Measurements from ENCODE around the gene PRPF40A. TPM values are rescaled to one million over a fixed set of nuclear protein-coding genes. Genes with fewer than 3 reads are reported as not detected.
A peak's percentile ranks its signal among the peaks of the same experiment; 100 is the strongest.

The PRPF40A gene
- total RNA-seq, 1 donor from 2014 or later: 131 TPM

DNA sequence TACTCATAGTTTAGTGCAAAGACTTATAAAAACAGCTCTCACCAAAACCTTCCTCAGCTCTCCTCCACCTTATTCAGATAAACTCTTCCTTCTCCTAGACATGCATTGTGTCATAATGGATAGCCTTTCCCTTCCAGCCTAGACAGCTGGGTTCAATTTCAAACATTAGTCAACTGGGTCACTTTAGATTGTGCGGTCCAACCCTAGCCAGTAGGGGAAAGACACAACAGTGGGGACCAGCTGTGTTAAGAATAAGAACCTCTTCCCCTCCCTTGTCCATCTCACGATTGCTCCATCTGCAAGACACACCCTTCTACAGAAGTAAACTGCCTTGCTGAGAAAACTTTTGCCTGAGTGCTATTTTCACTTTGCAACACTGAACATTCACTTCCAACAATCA is 8.5 kb downstream of the PRPF40A start:
- H3K79me2 ChIP-seq (ENCODE audit: insufficient read depth, low read length): peaks cover 100% of the 10 kb centered on the region
- no peaks in the 10 kb centered on the region for H3K27me3 ChIP-seq (ENCODE audit: insufficient read depth, low read length)
- Mint-ChIP-seq H3K27ac (ENCODE audit: unreplicated experiment) (no peak overlapping the region), H3K4me3 (ENCODE audit: unreplicated experiment) (no peak overlapping the region), H3K27me3 (ENCODE audit: low read depth, unreplicated experiment) (no peaks in the 10 kb centered on the region), H3K4me1 (ENCODE audit: low read depth, unreplicated experiment) (peaks cover 6% of the 10 kb centered on the region), H3K9me3 (ENCODE audit: unreplicated experiment) (no peaks in the 10 kb centered on the region), H3K36me3 (ENCODE audit: low read depth, unreplicated experiment) (peaks cover 23% of the 10 kb centered on the region)
- no peak overlapping the region for H3K27ac ChIP-seq (ENCODE audit: low read depth, low read length)
- H3K4me3 ChIP-seq (ENCODE audit: insufficient read depth, low read depth, low read length): no peak overlapping the region
- no peak for DNase-seq (ENCODE audit: low read depth)
- peaks cover 18% of the 10 kb centered on the region for H3K36me3 ChIP-seq (ENCODE audit: insufficient read depth, low read length)
- no peak overlapping the region for H3K4me2 ChIP-seq (ENCODE audit: low read length)
- H3K9ac ChIP-seq (ENCODE audit: low read length): no peak overlapping the region
- no peak overlapping the region for H2AFZ ChIP-seq (ENCODE audit: low read depth, low read length)
- TF ChIP-seq, protein P1, sequence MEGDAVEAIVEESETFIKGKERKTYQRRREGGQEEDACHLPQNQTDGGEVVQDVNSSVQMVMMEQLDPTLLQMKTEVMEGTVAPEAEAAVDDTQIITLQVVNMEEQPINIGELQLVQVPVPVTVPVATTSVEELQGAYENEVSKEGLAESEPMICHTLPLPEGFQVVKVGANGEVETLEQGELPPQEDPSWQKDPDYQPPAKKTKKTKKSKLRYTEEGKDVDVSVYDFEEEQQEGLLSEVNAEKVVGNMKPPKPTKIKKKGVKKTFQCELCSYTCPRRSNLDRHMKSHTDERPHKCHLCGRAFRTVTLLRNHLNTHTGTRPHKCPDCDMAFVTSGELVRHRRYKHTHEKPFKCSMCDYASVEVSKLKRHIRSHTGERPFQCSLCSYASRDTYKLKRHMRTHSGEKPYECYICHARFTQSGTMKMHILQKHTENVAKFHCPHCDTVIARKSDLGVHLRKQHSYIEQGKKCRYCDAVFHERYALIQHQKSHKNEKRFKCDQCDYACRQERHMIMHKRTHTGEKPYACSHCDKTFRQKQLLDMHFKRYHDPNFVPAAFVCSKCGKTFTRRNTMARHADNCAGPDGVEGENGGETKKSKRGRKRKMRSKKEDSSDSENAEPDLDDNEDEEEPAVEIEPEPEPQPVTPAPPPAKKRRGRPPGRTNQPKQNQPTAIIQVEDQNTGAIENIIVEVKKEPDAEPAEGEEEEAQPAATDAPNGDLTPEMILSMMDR (IDR thresholded peaks at IDR 0.05; ENCODE audit: insufficient read depth, low read depth, low read length): no peak
- no peak for TF ChIP-seq EZH2 (IDR thresholded peaks at IDR 0.05; ENCODE audit: insufficient read depth, low read length)
- H3K9me3 ChIP-seq (ENCODE audit: insufficient read depth, low read depth, low read length): no peaks in the 10 kb centered on the region
- FAIRE-seq: no peak
- peaks cover 86% of the 10 kb centered on the region for H4K20me1 ChIP-seq (ENCODE audit: insufficient read depth, low read length)
- peaks cover 2% of the 10 kb centered on the region for H3K4me1 ChIP-seq (ENCODE audit: insufficient read depth, low read length)

DNA sequence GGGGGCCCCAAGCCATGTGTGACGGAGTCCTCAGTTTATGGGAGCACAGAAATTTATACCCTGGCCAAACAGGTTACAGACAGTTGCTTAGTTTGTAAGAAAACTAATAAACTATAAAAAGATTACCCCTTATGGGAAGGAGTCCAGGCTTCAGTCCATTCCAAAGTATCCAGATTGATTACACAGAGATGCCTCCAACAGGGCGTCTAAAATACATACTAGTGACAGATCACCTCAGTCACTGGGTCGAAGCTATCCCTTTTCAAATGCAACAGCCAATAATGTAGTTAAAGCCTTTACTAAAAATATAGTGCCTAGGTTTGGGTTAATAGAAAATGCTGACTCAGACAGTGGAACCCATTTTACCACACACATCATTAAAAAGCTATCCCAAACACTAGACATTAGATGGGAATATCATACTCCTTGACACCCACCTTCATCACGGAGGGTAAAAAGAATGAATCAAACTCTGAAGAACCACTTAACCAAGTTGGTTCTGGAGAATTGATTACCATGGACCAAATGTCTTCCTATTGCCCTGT is 10.7 kb downstream of the PRPF40A start:
- TF ChIP-seq EZH2 (IDR thresholded peaks at IDR 0.05; ENCODE audit: insufficient read depth, low read length): no peak
- TF ChIP-seq, protein P1 (IDR thresholded peaks at IDR 0.05; ENCODE audit: insufficient read depth, low read depth, low read length): no peak
- peaks cover 95% of the 10 kb centered on the region for H4K20me1 ChIP-seq (ENCODE audit: insufficient read depth, low read length)
- no peaks in the 10 kb centered on the region for H3K9me3 Mint-ChIP-seq (ENCODE audit: unreplicated experiment)
- DNase-seq (ENCODE audit: low read depth) (no peak), FAIRE-seq (no peak)
- peaks cover 16% of the 10 kb centered on the region for H3K4me1 Mint-ChIP-seq (ENCODE audit: low read depth, unreplicated experiment)
- H3K4me3 ChIP-seq (ENCODE audit: insufficient read depth, low read depth, low read length): no peak overlapping the region
- H3K79me2 ChIP-seq (ENCODE audit: insufficient read depth, low read length): peaks cover 100% of the 10 kb centered on the region
- H3K4me3 Mint-ChIP-seq (ENCODE audit: unreplicated experiment): no peak overlapping the region
- peak overlapping the region; percentile 82 for H3K27ac Mint-ChIP-seq (ENCODE audit: unreplicated experiment)
- H3K27ac ChIP-seq (ENCODE audit: low read depth, low read length): no peak overlapping the region
- peaks cover 5% of the 10 kb centered on the region for H3K36me3 ChIP-seq (ENCODE audit: insufficient read depth, low read length)
- no peak overlapping the region for H3K9ac ChIP-seq (ENCODE audit: low read length)
- H3K27me3 Mint-ChIP-seq (ENCODE audit: low read depth, unreplicated experiment): no peaks in the 10 kb centered on the region
- H3K4me1 ChIP-seq (ENCODE audit: insufficient read depth, low read length): no peaks in the 10 kb centered on the region
- peaks cover 32% of the 10 kb centered on the region for H3K36me3 Mint-ChIP-seq (ENCODE audit: low read depth, unreplicated experiment)
- H3K4me2 ChIP-seq (ENCODE audit: low read length): no peak overlapping the region
- no peaks in the 10 kb centered on the region for H3K9me3 ChIP-seq (ENCODE audit: insufficient read depth, low read depth, low read length)
- no peaks in the 10 kb centered on the region for H3K27me3 ChIP-seq (ENCODE audit: insufficient read depth, low read length)
- no peak overlapping the region for H2AFZ ChIP-seq (ENCODE audit: low read depth, low read length)

DNA sequence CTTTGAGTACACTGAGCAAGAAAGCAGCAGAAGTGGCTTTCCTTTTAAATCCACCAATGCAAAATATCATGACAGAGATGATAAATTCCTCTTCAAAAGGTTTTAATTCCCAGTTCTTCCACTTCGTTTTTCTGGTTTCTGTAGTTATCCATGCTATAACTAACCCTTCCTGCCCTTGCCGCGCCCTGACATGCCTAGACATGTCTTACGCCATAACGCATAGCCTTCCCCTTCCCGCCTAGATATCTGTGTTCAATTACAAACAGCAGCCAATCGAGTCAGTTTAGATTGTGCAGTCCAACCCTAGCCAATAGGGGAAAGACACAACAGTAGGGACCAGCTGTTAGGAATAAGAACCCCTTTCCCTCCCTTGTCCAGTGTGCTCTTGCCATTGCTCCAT is 16.1 kb downstream of the PRPF40A start:
- H3K36me3 ChIP-seq (ENCODE audit: insufficient read depth, low read length): no peaks in the 10 kb centered on the region
- no peak for FAIRE-seq
- H3K27me3 ChIP-seq (ENCODE audit: insufficient read depth, low read length): no peaks in the 10 kb centered on the region
- Mint-ChIP-seq H3K27ac (ENCODE audit: unreplicated experiment) (no peak overlapping the region), H3K27me3 (ENCODE audit: low read depth, unreplicated experiment) (no peaks in the 10 kb centered on the region), H3K4me1 (ENCODE audit: low read depth, unreplicated experiment) (peaks cover 22% of the 10 kb centered on the region), H3K4me3 (ENCODE audit: unreplicated experiment) (peak overlapping the region; percentile 51), H3K9me3 (ENCODE audit: unreplicated experiment) (no peaks in the 10 kb centered on the region), H3K36me3 (ENCODE audit: low read depth, unreplicated experiment) (peaks cover 14% of the 10 kb centered on the region)
- no peak for DNase-seq (ENCODE audit: low read depth)
- H3K4me1 ChIP-seq (ENCODE audit: insufficient read depth, low read length): no peaks in the 10 kb centered on the region
- H3K79me2 ChIP-seq (ENCODE audit: insufficient read depth, low read length): peaks cover 100% of the 10 kb centered on the region
- TF ChIP-seq EZH2 (IDR thresholded peaks at IDR 0.05; ENCODE audit: insufficient read depth, low read length): no peak
- TF ChIP-seq, protein P1 (IDR thresholded peaks at IDR 0.05; ENCODE audit: insufficient read depth, low read depth, low read length): no peak
- no peak overlapping the region for H3K9ac ChIP-seq (ENCODE audit: low read length)
- H3K27ac ChIP-seq (ENCODE audit: low read depth, low read length): no peak overlapping the region
- no peak overlapping the region for H3K4me3 ChIP-seq (ENCODE audit: insufficient read depth, low read depth, low read length)
- H3K9me3 ChIP-seq (ENCODE audit: insufficient read depth, low read depth, low read length): peaks cover 4% of the 10 kb centered on the region
- H2AFZ ChIP-seq (ENCODE audit: low read depth, low read length): no peak overlapping the region
- H4K20me1 ChIP-seq (ENCODE audit: insufficient read depth, low read length): peaks cover 74% of the 10 kb centered on the region
- H3K4me2 ChIP-seq (ENCODE audit: low read length): no peak overlapping the region

Data from astrocyte (in vitro differentiated cells and primary cell).